Measurements from ENCODE around the gene SERF2.

The SERF2 gene

DNA sequence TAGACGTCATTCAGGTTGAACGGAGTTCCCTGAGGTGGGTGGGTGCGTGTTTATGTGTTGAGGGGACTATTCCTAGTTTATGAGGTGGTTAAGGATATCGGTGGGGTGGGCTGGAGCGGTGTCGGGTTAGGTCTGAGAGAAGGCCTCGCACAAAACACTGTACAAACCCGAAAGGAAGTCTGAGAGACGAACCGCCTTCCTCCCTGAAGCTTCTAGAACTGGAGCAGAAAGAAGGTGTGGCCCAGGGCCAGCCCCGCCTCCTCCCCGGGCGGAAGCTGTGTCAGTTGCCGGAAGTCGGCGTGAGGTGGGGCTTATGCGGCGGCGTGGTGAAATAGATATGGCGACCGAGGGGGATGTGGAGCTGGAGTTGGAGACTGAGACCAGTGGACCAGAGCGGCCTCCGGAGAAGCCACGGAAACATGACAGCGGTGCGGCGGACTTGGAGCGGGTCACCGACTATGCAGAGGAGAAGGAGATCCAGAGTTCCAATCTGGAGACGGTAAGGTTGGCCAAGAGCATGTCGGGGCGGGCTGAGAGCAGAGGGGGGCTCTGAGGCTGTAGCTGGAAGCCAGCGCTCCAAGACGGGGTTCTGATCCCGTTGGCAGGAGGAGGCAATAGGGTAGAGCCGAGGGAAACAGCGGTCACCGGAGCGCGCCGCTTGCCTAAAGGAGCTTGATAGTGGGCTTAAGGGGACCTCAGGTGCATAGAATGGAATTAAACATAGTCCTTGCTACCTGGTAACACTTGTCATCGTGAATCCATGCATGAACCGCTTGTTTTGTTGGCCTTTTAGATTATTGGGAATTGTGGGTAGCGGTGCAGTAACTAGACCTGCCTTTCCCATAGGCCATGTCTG lies 8.4 kb downstream of the SERF2 start, which contains the start of gene HYPK:
HYPK (plus strand) TSS at position 314 of the 856 bp plus-strand sequence; CDS start at position 338, 24 bp downstream.
- TF ChIP-seq FOXP2 (optimal IDR thresholded peaks at IDR 0.05; ENCODE audit: borderline replicate concordance, extremely low read depth, extremely low read length, insufficient read depth) (no peak), REST (IDR thresholded peaks at IDR 0.05; ENCODE audit: insufficient read depth in 1 of 2, low read depth in 2 of 2, low read length in 2 of 2) (no peak; a peak in 1 of 4 replicates), TAF1 (IDR thresholded peaks at IDR 0.05; ENCODE audit: borderline replicate concordance, insufficient read depth, low read length) (peak; percentile 89), SIN3A (IDR thresholded peaks at IDR 0.05; ENCODE audit: borderline replicate concordance, insufficient read depth, low read length) (peak; percentile 71; the same call in 1 of the 2 replicates), POLR2AphosphoS5 (IDR thresholded peaks at IDR 0.05; ENCODE audit: low read depth, low read length) (peak; percentile 89)

- TF ChIP-seq FOXP2 (optimal IDR thresholded peaks at IDR 0.05; ENCODE audit: borderline replicate concordance, extremely low read depth, extremely low read length, insufficient read depth): no peak
Observed at GRCh38 chr15:43808435-43808950, 16.4 kb downstream of the SERF2 start.

DNA sequence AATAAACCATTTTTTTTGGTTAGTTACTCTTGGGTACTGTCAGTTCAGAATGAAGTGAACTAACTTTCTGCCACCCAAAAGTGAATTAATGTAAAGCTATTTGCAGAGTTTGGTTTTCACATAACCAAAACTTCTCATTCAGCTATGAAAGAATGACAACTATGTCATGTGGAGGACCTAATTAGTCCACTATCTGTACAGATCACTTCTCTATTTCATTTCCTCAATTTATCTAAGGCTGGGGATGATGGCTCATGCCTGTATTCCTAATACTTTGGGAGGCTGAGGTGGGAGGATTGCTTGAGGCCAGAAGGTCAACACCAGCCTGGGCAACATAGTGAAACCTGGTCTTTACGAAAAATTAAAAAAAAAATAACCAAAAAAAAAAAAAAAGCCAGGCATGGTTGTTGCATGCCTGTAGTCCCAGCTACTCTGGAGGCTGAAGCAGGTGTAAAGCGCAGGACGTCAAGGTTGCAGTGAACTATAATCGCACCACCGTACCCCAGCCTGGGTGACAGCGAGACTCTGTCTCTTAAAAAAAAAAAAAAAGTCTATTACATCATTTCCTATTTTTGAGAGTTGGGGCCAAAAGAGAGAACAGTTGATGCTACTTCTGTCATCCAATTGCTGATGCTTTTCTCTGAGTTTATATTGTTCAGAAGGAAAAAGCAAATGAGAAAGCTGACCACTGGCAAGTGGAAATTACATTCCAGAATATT lies 17.0 kb downstream of the SERF2 start:
- TF ChIP-seq REST (IDR thresholded peaks at IDR 0.05; ENCODE audit: insufficient read depth in 1 of 2, low read depth in 2 of 2, low read length in 2 of 2): no peak
- TF ChIP-seq TAF1 (IDR thresholded peaks at IDR 0.05; ENCODE audit: borderline replicate concordance, insufficient read depth, low read length): no peak
- no peak for TF ChIP-seq SIN3A (IDR thresholded peaks at IDR 0.05; ENCODE audit: borderline replicate concordance, insufficient read depth, low read length)
- no peak for TF ChIP-seq FOXP2 (optimal IDR thresholded peaks at IDR 0.05; ENCODE audit: borderline replicate concordance, extremely low read depth, extremely low read length, insufficient read depth)
- no peak for TF ChIP-seq POLR2AphosphoS5 (IDR thresholded peaks at IDR 0.05; ENCODE audit: low read depth, low read length)

DNA sequence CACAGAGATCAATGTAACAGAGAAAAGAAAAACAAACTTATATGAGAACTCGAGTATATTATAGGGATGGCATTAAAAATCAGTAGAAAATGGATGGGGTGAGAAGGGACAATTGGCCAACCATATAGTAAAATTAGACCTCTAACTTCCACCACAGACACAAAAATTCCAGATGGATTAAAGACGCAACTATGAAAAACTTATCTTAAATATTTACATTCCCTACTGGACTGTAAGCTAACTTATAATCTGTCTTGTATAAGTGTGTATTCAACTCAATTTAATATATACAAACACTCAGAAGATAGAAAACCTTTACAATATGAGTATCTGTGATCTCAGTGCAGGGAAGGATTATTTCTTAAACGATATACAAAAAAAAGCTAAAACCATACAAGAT lies 29.4 kb downstream of the SERF2 start:
- TF ChIP-seq TAF1 (IDR thresholded peaks at IDR 0.05; ENCODE audit: borderline replicate concordance, insufficient read depth, low read length) (no peak), SIN3A (IDR thresholded peaks at IDR 0.05; ENCODE audit: borderline replicate concordance, insufficient read depth, low read length) (no peak), FOXP2 (optimal IDR thresholded peaks at IDR 0.05; ENCODE audit: borderline replicate concordance, extremely low read depth, extremely low read length, insufficient read depth) (no peak), REST (IDR thresholded peaks at IDR 0.05; ENCODE audit: insufficient read depth in 1 of 2, low read depth in 2 of 2, low read length in 2 of 2) (no peak), POLR2AphosphoS5 (IDR thresholded peaks at IDR 0.05; ENCODE audit: low read depth, low read length) (no peak)
